Panc1 (cell line): Measurements from ENCODE around the gene ICA1. TPM values are rescaled to one million over a fixed set of nuclear protein-coding genes. Genes with fewer than 3 reads are reported as not detected.

Experiments used
- ATAC-seq: fragments of 200-7000 bp; cut with Tn5 transposase; 2 replicates; pipeline ENCODE4 v1.9.1; 2020; ENCODE audit warnings: mild to moderate bottlenecking, moderate library complexity
- BruUV-seq: library from RNA; stranded (reverse); fragments of 400-500 nt; replicated peaks from 2 replicates; lab custom pipeline; 2021; lab: Mats Ljungman, UMichigan
- CTCF ChIA-PET: fragments of 300-600 bp; sonication (Branson Sonifier 250); formaldehyde crosslinking; loops from one replicate; lab custom pipeline; 2022; ENCODE audit warnings: antibody characterized with exemption; lab: Charles Lee
- POLR2A ChIA-PET: fragments of 300-600 bp; sonication (Branson Sonifier 250); formaldehyde crosslinking; loops from one replicate; lab custom pipeline; 2022; ENCODE audit warnings: antibody characterized with exemption; lab: Charles Lee
- DNase-seq: peaks from one replicate; pipeline ENCODE4 v3.0.0-alpha.2; 2010; ENCODE audit warnings: low read depth, low spot score
- H3K27ac ChIP-seq: 2 replicates; pipeline ENCODE4 v1.5.1; 2011; ENCODE audit warnings: mild to moderate bottlenecking, low read length, inconsistent platforms
- H3K27me3 ChIP-seq: fragments of 200-500 bp; sonication (Bioruptor generic); 2 replicates; pipeline ENCODE4 v1.6.0; 2014; ENCODE audit warnings: low read length, inconsistent platforms; ENCODE audit not compliant: control insufficient read depth, insufficient read depth
- H3K36me3 ChIP-seq: fragments of 200-500 bp; sonication (Bioruptor generic); 2 replicates; pipeline ENCODE4 v1.5.1; 2014; ENCODE audit warnings: inconsistent platforms, mild to moderate bottlenecking, low read length, moderate library complexity; ENCODE audit not compliant: control insufficient read depth, insufficient read depth
- H3K4me1 ChIP-seq: 2 replicates; pipeline ENCODE4 v1.5.1; 2011; ENCODE audit warnings: inconsistent platforms, mild to moderate bottlenecking, low read length, moderate library complexity; ENCODE audit not compliant: control insufficient read depth, insufficient read depth
- H3K4me3 ChIP-seq, 2 experiments: 2 replicates each; pipeline ENCODE4 v1.5.1; 2011 to 2012; ENCODE audit warnings: low read depth in 2 of 2, low read length in 2 of 2, mild to moderate bottlenecking in 2 of 2, inconsistent platforms in 1 of 2, moderate library complexity in 1 of 2
- H3K9me3 ChIP-seq: fragments of 200-500 bp; sonication (Bioruptor generic); 2 replicates; pipeline ENCODE4 v1.5.1; 2014; ENCODE audit warnings: low read depth, mild to moderate bottlenecking, inconsistent platforms, low read length, moderate library complexity; ENCODE audit not compliant: control insufficient read depth, insufficient read depth
- CTCF ChIP-seq: fragments of 450-650 bp; IDR thresholded peaks from 2 replicates; pipeline ENCODE4 v1.5.1; 2017; ENCODE audit warnings: mild to moderate bottlenecking
- POLR2AphosphoS5 ChIP-seq: IDR thresholded peaks from 2 replicates; pipeline ENCODE4 v1.6.1; 2012; ENCODE audit warnings: mild to moderate bottlenecking, low read depth, low read length, moderate library complexity
- REST ChIP-seq, 2 experiments: IDR thresholded peaks; 2 replicates each; pipeline ENCODE4 v1.6.1; 2011 to 2012; ENCODE audit warnings: low read depth in 2 of 2, control low read depth in 1 of 2, low read length in 1 of 2, mild to moderate bottlenecking in 1 of 2, moderate library complexity in 1 of 2; ENCODE audit not compliant: insufficient read depth in 1 of 2
- SIN3A ChIP-seq: IDR thresholded peaks from 2 replicates; pipeline ENCODE4 v1.6.1; 2012; ENCODE audit warnings: low read depth, mild to moderate bottlenecking, low read length, moderate library complexity, borderline replicate concordance; ENCODE audit not compliant: insufficient read depth
- TCF7L2 ChIP-seq: IDR thresholded peaks from 2 replicates; pipeline ENCODE4 v1.6.1; 2011; ENCODE audit warnings: mild to moderate bottlenecking, low read depth, low read length, inconsistent platforms
- in situ Hi-C: cut with HindIII; loops from 2 replicates; pipeline ENCODE4 v1.10.0; 2016; ENCODE audit warnings: low sequenced_read_pairs, low pct_unique_long_range_greater_than_20kb
- intact Hi-C: fragments of 100-400 bp; cut with micrococcal nuclease; formaldehyde crosslinking; loops from one replicate; pipeline ENCODE4 v1.10.0; 2022; ENCODE audit not compliant: unreplicated experiment
- total RNA-seq: library from RNA; stranded (reverse); gene quantifications from one replicate; pipeline ENCODE4 v1.2.1, GENCODE V29; 2021; ENCODE audit not compliant: unreplicated experiment

ICA1 gene
- total RNA-seq, 1 experiment from 2014 or later: 1.1 TPM

GRCh38 chr7:8165150-8165549 lies 96.8 kb downstream of the ICA1 start:
- Histone ChIP-seq H3K4me3 (no peak overlapping the region), H3K27ac (no peak overlapping the region), H3K36me3 (no peaks in the 10 kb centered on the region), H3K4me1 (no peaks in the 10 kb centered on the region), H3K9me3 (no peaks in the 10 kb centered on the region), H3K27me3 (peaks cover 16% of the 10 kb centered on the region)
- ChIA-PET POLR2A (no interaction called here), CTCF (no interaction called here)
- DNase-seq (no peak), ATAC-seq (no peak)
- no TSS peak for BruUV-seq
- intact Hi-C loops: no loop called here
- no peak for TF ChIP-seq SIN3A
- no peak for TF ChIP-seq POLR2AphosphoS5
- TF ChIP-seq TCF7L2: no peak
- TF ChIP-seq CTCF: no peak
- TF ChIP-seq REST (IDR thresholded peaks at IDR 0.05; ENCODE audit: insufficient read depth in 1 of 2, low read depth in 2 of 2, low read length in 1 of 2): no peak
- in situ Hi-C loops: no loop called here

- Histone ChIP-seq H3K36me3 (no peaks in the 10 kb centered on the region), H3K27me3 (no peaks in the 10 kb centered on the region), H3K27ac (no peak overlapping the region), H3K4me3 (no peak overlapping the region), H3K4me1 (no peaks in the 10 kb centered on the region), H3K9me3 (no peaks in the 10 kb centered on the region)
- intact Hi-C loops: no loop called here
- ChIA-PET CTCF (no interaction called here), POLR2A (no interaction called here)
- TF ChIP-seq TCF7L2 (no peak), POLR2AphosphoS5 (no peak), CTCF (no peak), REST (IDR thresholded peaks at IDR 0.05; ENCODE audit: insufficient read depth in 1 of 2, low read depth in 2 of 2, low read length in 1 of 2) (no peak), SIN3A (no peak)
- ATAC-seq: no peak
- in situ Hi-C loops: no loop called here
- DNase-seq: no peak
- no TSS peak for BruUV-seq
Observed at GRCh38 chr7:8162181-8162580, 99.8 kb downstream of the ICA1 start.
